ENCODE measurements around the gene SNX32. TPM values are rescaled to one million over a fixed set of nuclear protein-coding genes. Genes with fewer than 3 reads are reported as not detected.

Gene SNX32
- total and polyA plus RNA-seq, 3 experiments from 2014 or later: 0.77 to 2.8 (median 2.0) TPM

Other genes starting within 250 kb of the SNX32 start
- gene KCNK7, start 238.2 kb upstream of the SNX32 start, total RNA-seq: under 1 TPM; 0.59 to 0.64 TPM
- not detected for gene KCNK7, start 238.2 kb upstream of the SNX32 start, polyA plus RNA-seq
- gene MAP3K11, start 219.7 kb upstream of the SNX32 start, total RNA-seq: 10 to 100 TPM; 61.6 to 65.5 TPM
- gene MAP3K11, start 219.7 kb upstream of the SNX32 start, polyA plus RNA-seq: 23.5 TPM
- 10 to 100 TPM; 46.4 to 53.1 TPM for gene PCNX3, start 218.2 kb upstream of the SNX32 start, total RNA-seq
- 8.5 TPM for gene PCNX3, start 218.2 kb upstream of the SNX32 start, polyA plus RNA-seq
- 100 to 1,000 TPM; 111 to 123 TPM for gene SIPA1, start 195.9 kb upstream of the SNX32 start, total RNA-seq
- 335 TPM for gene SIPA1, start 195.9 kb upstream of the SNX32 start, polyA plus RNA-seq
- gene RELA, start 171.0 kb upstream of the SNX32 start, total RNA-seq: 10 to 100 TPM; 87.3 to 89.7 TPM
- 76.0 TPM for gene RELA, start 171.0 kb upstream of the SNX32 start, polyA plus RNA-seq
- 10 to 100 TPM; 79.9 to 87.1 TPM for gene KAT5, start 121.7 kb upstream of the SNX32 start, total RNA-seq
- 49.5 TPM for gene KAT5, start 121.7 kb upstream of the SNX32 start, polyA plus RNA-seq
- 100 to 1,000 TPM; 106 to 114 TPM for gene RNASEH2C, start 113.2 kb upstream of the SNX32 start, total RNA-seq
- gene RNASEH2C, start 113.2 kb upstream of the SNX32 start, polyA plus RNA-seq: 87.7 TPM
- 10 to 100 TPM; 16.2 to 17.4 TPM for gene AP5B1, start 53.0 kb upstream of the SNX32 start, total RNA-seq
- 18.1 TPM for gene AP5B1, start 53.0 kb upstream of the SNX32 start, polyA plus RNA-seq
- gene OVOL1, start 46.9 kb upstream of the SNX32 start, total RNA-seq: not detected
- gene OVOL1, start 46.9 kb upstream of the SNX32 start, polyA plus RNA-seq: not detected
- 1,000 to 10,000 TPM; 1,172 to 1,226 TPM for gene CFL1, start 24.2 kb downstream of the SNX32 start, total RNA-seq
- gene CFL1, start 24.2 kb downstream of the SNX32 start, polyA plus RNA-seq: 3,347 TPM
- 10 to 100 TPM; 84.7 to 85.8 TPM for gene MUS81, start 26.5 kb downstream of the SNX32 start, total RNA-seq
- 35.2 TPM for gene MUS81, start 26.5 kb downstream of the SNX32 start, polyA plus RNA-seq
- gene EFEMP2, start 38.8 kb downstream of the SNX32 start, total RNA-seq: 1 to 10 TPM; 3.9 to 4.0 TPM
- 0.23 TPM for gene EFEMP2, start 38.8 kb downstream of the SNX32 start, polyA plus RNA-seq
- gene CTSW, start 45.9 kb downstream of the SNX32 start, total RNA-seq: 10 to 100 TPM; 40.9 to 44.3 TPM
- 1,046 TPM for gene CTSW, start 45.9 kb downstream of the SNX32 start, polyA plus RNA-seq
- 100 to 1,000 TPM; 121 to 123 TPM for gene FIBP, start 54.5 kb downstream of the SNX32 start, total RNA-seq
- 78.6 TPM for gene FIBP, start 54.5 kb downstream of the SNX32 start, polyA plus RNA-seq
- 10 to 100 TPM; 81.3 to 86.7 TPM for gene CCDC85B, start 56.7 kb downstream of the SNX32 start, total RNA-seq
- gene CCDC85B, start 56.7 kb downstream of the SNX32 start, polyA plus RNA-seq: 94.4 TPM
- gene FOSL1, start 66.4 kb downstream of the SNX32 start, total RNA-seq: 10 to 100 TPM; 26.4 to 26.9 TPM
- gene FOSL1, start 66.4 kb downstream of the SNX32 start, polyA plus RNA-seq: 0.51 TPM
- gene C11orf68, start 85.1 kb downstream of the SNX32 start, total RNA-seq: 10 to 100 TPM; 18.7 to 21.4 TPM
- 70.3 TPM for gene C11orf68, start 85.1 kb downstream of the SNX32 start, polyA plus RNA-seq
- gene DRAP1, start 85.5 kb downstream of the SNX32 start, total RNA-seq: 100 to 1,000 TPM in 1 of 2 experiments, 10 to 100 TPM in 1; 94.6 to 103 TPM
- gene DRAP1, start 85.5 kb downstream of the SNX32 start, polyA plus RNA-seq: 115 TPM
- not detected for gene TSGA10IP, start 111.5 kb downstream of the SNX32 start, total RNA-seq
- gene TSGA10IP, start 111.5 kb downstream of the SNX32 start, polyA plus RNA-seq: not detected
- 10 to 100 TPM; 69.9 to 70.2 TPM for gene SART1, start 127.8 kb downstream of the SNX32 start, total RNA-seq
- gene SART1, start 127.8 kb downstream of the SNX32 start, polyA plus RNA-seq: 50.1 TPM
- 10 to 100 TPM; 81.2 to 81.3 TPM for gene EIF1AD, start 168.2 kb downstream of the SNX32 start, total RNA-seq
- 16.1 TPM for gene EIF1AD, start 168.2 kb downstream of the SNX32 start, polyA plus RNA-seq
- gene BANF1, start 168.5 kb downstream of the SNX32 start, total RNA-seq: 100 to 1,000 TPM; 264 to 268 TPM
- gene BANF1, start 168.5 kb downstream of the SNX32 start, polyA plus RNA-seq: 205 TPM
- not detected for gene CST6, start 178.0 kb downstream of the SNX32 start, total RNA-seq
- not detected for gene CST6, start 178.0 kb downstream of the SNX32 start, polyA plus RNA-seq
- gene CATSPER1, start 192.5 kb downstream of the SNX32 start, total RNA-seq: not detected
- not detected for gene CATSPER1, start 192.5 kb downstream of the SNX32 start, polyA plus RNA-seq
- gene GAL3ST3, start 215.2 kb downstream of the SNX32 start, total RNA-seq: not detected
- gene GAL3ST3, start 215.2 kb downstream of the SNX32 start, polyA plus RNA-seq: not detected
- gene SF3B2, start 218.4 kb downstream of the SNX32 start, total RNA-seq: 100 to 1,000 TPM; 261 to 274 TPM
- 134 TPM for gene SF3B2, start 218.4 kb downstream of the SNX32 start, polyA plus RNA-seq
- 10 to 100 TPM; 73.3 to 77.4 TPM for gene PACS1, start 236.3 kb downstream of the SNX32 start, total RNA-seq
- gene PACS1, start 236.3 kb downstream of the SNX32 start, polyA plus RNA-seq: 86.1 TPM

Measured in CD8-positive, alpha-beta memory T cell (primary cell).